ENCODE measurements around the gene SRSF5. TPM values are rescaled to one million over a fixed set of nuclear protein-coding genes. Genes with fewer than 3 reads are reported as not detected.

SRSF5 gene
- total and polyA plus RNA-seq, 2 donors (not counting 3 experiments of a cell fraction or from before 2014, with no cell fraction given), result 192 to 253 TPM

- intact Hi-C loops (cut with micrococcal nuclease) (no loop called here), dilution Hi-C loops (cut with MboI; ENCODE audit: extremely low pct_ligation_motif_present, low sequenced_read_pairs) (no loop called here)
- no peaks in the 10 kb centered on the region for H3K9me3 ChIP-seq (replicated peaks; ENCODE audit: control insufficient read depth, insufficient read depth, low read length)
- H3K79me2 ChIP-seq (ENCODE audit: control insufficient read depth, insufficient read depth, low read length), result peaks cover 8% of the 10 kb centered on the region
- POLR2A ChIA-PET, result no interaction called here
- no peaks in the 10 kb centered on the region for H3K27me3 ChIP-seq (ENCODE audit: control insufficient read depth in 2 of 2, insufficient read depth in 2 of 2, low read length in 2 of 2)
- H3K4me1 ChIP-seq (ENCODE audit: control insufficient read depth, extremely low read depth, insufficient read depth, low read length), result no peaks in the 10 kb centered on the region
- no peak overlapping the region for H3K4me3 ChIP-seq (replicated peaks in 1 of 3; ENCODE audit: insufficient read depth in 1 of 3, low read depth in 1 of 3, low read length in 3 of 3)
- H3K9ac ChIP-seq (replicated peaks; ENCODE audit: extremely low read depth, insufficient read depth, low read length), result no peak overlapping the region
- no peaks in the 10 kb centered on the region for H3K9me1 ChIP-seq (replicated peaks; ENCODE audit: control insufficient read depth, extremely low read depth, insufficient read depth, low read length)
- no peak overlapping the region for H3K4me2 ChIP-seq (ENCODE audit: insufficient read depth, low read length)
- no TSS peak for BruUV-seq (replicated peaks)
- FAIRE-seq (no peak), DNase-seq (ENCODE audit: low read depth, low spot score) (no peak)
- H3K36me3 ChIP-seq (ENCODE audit: control insufficient read depth in 2 of 2, extremely low read depth in 1 of 2, insufficient read depth in 2 of 2, low read length in 2 of 2), result peaks cover 26 to 36% of the 10 kb centered on the region in 2 experiments
- H4K20me1 ChIP-seq (replicated peaks; ENCODE audit: control insufficient read depth, extremely low read depth, insufficient read depth, low read length), result peaks cover 5% of the 10 kb centered on the region
- H2AFZ ChIP-seq (ENCODE audit: low read depth, low read length), result no peak overlapping the region
- H3K27ac ChIP-seq (ENCODE audit: insufficient read depth, low read depth, low read length), result no peak overlapping the region
- TF ChIP-seq MAX (IDR thresholded peaks at IDR 0.05; ENCODE audit: insufficient read depth, insufficient read length) (no peak), POLR2AphosphoS5 (IDR thresholded peaks at IDR 0.05; ENCODE audit: insufficient read depth, low read depth, low read length) (no peak), JUN (IDR thresholded peaks at IDR 0.05; ENCODE audit: borderline replicate concordance, insufficient read depth, insufficient read length, low read depth) (no peak), POLR2A (IDR thresholded peaks at IDR 0.05; ENCODE audit: low read depth, low read length) (no peak), MYC (IDR thresholded peaks at IDR 0.05; ENCODE audit: low read depth, low read length) (no peak), FOS (IDR thresholded peaks at IDR 0.05; ENCODE audit: borderline replicate concordance, insufficient read depth, low read length) (no peak), GATA2 (IDR thresholded peaks at IDR 0.05; ENCODE audit: insufficient read depth, insufficient read length, low read depth, low read length) (no peak), EZH2 (IDR thresholded peaks at IDR 0.05; ENCODE audit: borderline replicate concordance, low read depth, low read length, severe bottlenecking) (no peak)
- TF ChIP-seq, protein P1, sequence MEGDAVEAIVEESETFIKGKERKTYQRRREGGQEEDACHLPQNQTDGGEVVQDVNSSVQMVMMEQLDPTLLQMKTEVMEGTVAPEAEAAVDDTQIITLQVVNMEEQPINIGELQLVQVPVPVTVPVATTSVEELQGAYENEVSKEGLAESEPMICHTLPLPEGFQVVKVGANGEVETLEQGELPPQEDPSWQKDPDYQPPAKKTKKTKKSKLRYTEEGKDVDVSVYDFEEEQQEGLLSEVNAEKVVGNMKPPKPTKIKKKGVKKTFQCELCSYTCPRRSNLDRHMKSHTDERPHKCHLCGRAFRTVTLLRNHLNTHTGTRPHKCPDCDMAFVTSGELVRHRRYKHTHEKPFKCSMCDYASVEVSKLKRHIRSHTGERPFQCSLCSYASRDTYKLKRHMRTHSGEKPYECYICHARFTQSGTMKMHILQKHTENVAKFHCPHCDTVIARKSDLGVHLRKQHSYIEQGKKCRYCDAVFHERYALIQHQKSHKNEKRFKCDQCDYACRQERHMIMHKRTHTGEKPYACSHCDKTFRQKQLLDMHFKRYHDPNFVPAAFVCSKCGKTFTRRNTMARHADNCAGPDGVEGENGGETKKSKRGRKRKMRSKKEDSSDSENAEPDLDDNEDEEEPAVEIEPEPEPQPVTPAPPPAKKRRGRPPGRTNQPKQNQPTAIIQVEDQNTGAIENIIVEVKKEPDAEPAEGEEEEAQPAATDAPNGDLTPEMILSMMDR (IDR thresholded peaks at IDR 0.05; ENCODE audit: extremely low read depth in 1 of 2, insufficient read depth in 1 of 2, low read depth in 1 of 2, low read length in 2 of 2), result no peak
- CTCF ChIA-PET, result interaction anchor here (0.8 to 1.2 kb wide), 2 partner anchors 10 to 251 kb away, joined by 3 read pairs; no protein-coding TSS in a partner anchor
Observed at GRCh38 chr14:69776875-69777453, 10.0 kb downstream of the SRSF5 start.

Data from endothelial cell of umbilical vein (primary cell).